ENCODE measurements around the gene G6PC1.
"Not testable (repeated sequence)": the region's sequence is repeated elsewhere in the genome, so short reads cannot be mapped to it uniquely, and the experiment has no call there.

- TF ChIP-seq YY1 (IDR thresholded peaks at IDR 0.05; ENCODE audit: insufficient read depth, insufficient read length); ZNF274 (IDR thresholded peaks at IDR 0.05; ENCODE audit: low read depth, low read length): not testable (repeated sequence)
Observed at GRCh38 chr17:42915288-42915687, 14.7 kb downstream of the G6PC1 start.
